B cell (primary cell): Measurements from ENCODE around the gene RTN4IP1. TPM values are rescaled to one million over a fixed set of nuclear protein-coding genes. Genes with fewer than 3 reads are reported as not detected.

Experiments
- ATAC-seq: fragments of 200-7000 bp; cut with Tn5 transposase; one replicate; pipeline ENCODE4 v1.10.0; 2021; ENCODE audit warnings: low read depth, mild to moderate bottlenecking, moderate number of reproducible peaks, moderate library complexity
- CTCF ChIA-PET: fragments of 350-600 bp; sonication (Branson Sonifier 250); formaldehyde crosslinking; loops from one replicate; lab custom pipeline; 2021; ENCODE audit warnings: antibody characterized with exemption, inconsistent platforms; lab: Charles Lee
- POLR2A ChIA-PET: fragments of 350-600 bp; sonication (Branson Sonifier 250); formaldehyde crosslinking; loops from one replicate; lab custom pipeline; 2021; ENCODE audit warnings: antibody characterized with exemption; lab: Charles Lee
- DNase-seq: peaks from one replicate; pipeline ENCODE4 v3.0.0; 2013
- H2AFZ ChIP-seq: 2 replicates; pipeline ENCODE4 v1.6.1; 2012; ENCODE audit warnings: mild to moderate bottlenecking, low read depth, low read length; ENCODE audit not compliant: insufficient read depth, poor library complexity, severe bottlenecking
- H3K27ac ChIP-seq, 2 donors: 1 replicate in 1 of 2; 2 replicates in 1 of 2; pipeline ENCODE4 v1.5.1; 2012 to 2013; ENCODE audit warnings: low read length in 2 of 2, mild to moderate bottlenecking in 2 of 2, moderate library complexity in 1 of 2
- H3K27me3 ChIP-seq, 4 experiments: fragments of 200-600 bp in 1 of 4; sonication (generic) in 1 of 4; replicated peaks in 1 of 4; 1 replicate in 2 of 4; 2 replicates in 2 of 4; pipeline versions ENCODE4 v1.6.1 to v1.7.0; 2013 to 2016; ENCODE audit warnings: low read length in 3 of 4, mild to moderate bottlenecking in 2 of 4, mixed read lengths in 1 of 4, moderate library complexity in 1 of 4; ENCODE audit not compliant: insufficient read depth in 4 of 4, control insufficient read depth in 3 of 4; ENCODE audit errors: control extremely low read depth in 1 of 4
- H3K36me3 ChIP-seq, 2 experiments: replicated peaks in 1 of 2; 1 replicate in 1 of 2; 2 replicates in 1 of 2; pipeline versions ENCODE4 v1.6.1 to v1.7.1; 2013; ENCODE audit warnings: low read length in 1 of 2; ENCODE audit not compliant: insufficient read depth in 2 of 2, control insufficient read depth in 1 of 2; ENCODE audit errors: control extremely low read depth in 1 of 2, extremely low read depth in 1 of 2
- H3K4me1 ChIP-seq, 2 donors: fragments of 200-600 bp in 1 of 2; sonication (generic) in 1 of 2; 1 replicate in 1 of 2; 2 replicates in 1 of 2; pipeline versions ENCODE4 v1.5.1 to v1.6.1; 2013 to 2017; ENCODE audit warnings: low read length in 2 of 2; ENCODE audit not compliant: control insufficient read depth in 2 of 2, insufficient read depth in 2 of 2
- H3K4me2 ChIP-seq: replicated peaks from 2 replicates; pipeline ENCODE3; 2012; ENCODE audit warnings: mild to moderate bottlenecking, low read depth, low read length; ENCODE audit not compliant: poor library complexity, severe bottlenecking
- H3K4me3 ChIP-seq, 5 experiments: fragments of 200-600 bp in 1 of 5; sonication (generic) in 1 of 5; 1 replicate in 3 of 5; 2 replicates in 2 of 5; pipeline versions ENCODE4 v1.5.1 to v1.7.0; 2011 to 2016; ENCODE audit warnings: low read length in 4 of 5, mild to moderate bottlenecking in 4 of 5, low read depth in 2 of 5, control low read depth in 1 of 5, moderate library complexity in 1 of 5; ENCODE audit not compliant: insufficient read depth in 1 of 5; ENCODE audit errors: control extremely low read depth in 1 of 5, extremely low read depth in 1 of 5
- H3K79me2 ChIP-seq: fragments of 200-600 bp; sonication (generic); one replicate; pipeline ENCODE4 v1.6.0; 2016; ENCODE audit warnings: low read length; ENCODE audit not compliant: control insufficient read depth, insufficient read depth
- H3K9ac ChIP-seq: fragments of 200-600 bp; sonication (generic); 2 replicates; pipeline ENCODE4 v1.6.1; 2017; ENCODE audit warnings: mild to moderate bottlenecking, low read length, moderate library complexity
- H3K9me3 ChIP-seq, 3 donors: one replicate each; pipeline versions ENCODE4 v1.6.1 to v1.7.1; 2013; ENCODE audit warnings: low read length in 2 of 3; ENCODE audit not compliant: control insufficient read depth in 2 of 3, insufficient read depth in 1 of 3; ENCODE audit errors: control extremely low read depth in 1 of 3
- H4K20me1 ChIP-seq: 2 replicates; pipeline ENCODE4 v1.6.0; 2012; ENCODE audit warnings: mild to moderate bottlenecking, low read length; ENCODE audit not compliant: insufficient read depth, control insufficient read depth, poor library complexity, severe bottlenecking
- H3K27ac Mint-ChIP-seq: one replicate; pipeline ENCODE4 v1.8.0; 2021; ENCODE audit warnings: mixed read lengths
- H3K27me3 Mint-ChIP-seq: one replicate; pipeline ENCODE4 v1.8.0; 2021; ENCODE audit warnings: mixed read lengths
- H3K4me1 Mint-ChIP-seq: one replicate; pipeline ENCODE4 v1.8.0; 2021; ENCODE audit warnings: mixed read lengths
- H3K4me3 Mint-ChIP-seq: one replicate; pipeline ENCODE4 v1.8.0; 2021; ENCODE audit warnings: mixed read lengths
- H3K9me3 Mint-ChIP-seq: one replicate; pipeline ENCODE4 v1.8.0; 2022; ENCODE audit warnings: mixed read lengths; ENCODE audit not compliant: insufficient read depth
- EZH2 ChIP-seq: IDR thresholded peaks from 2 replicates; pipeline ENCODE4 v1.6.1; 2012; ENCODE audit warnings: borderline replicate concordance, low read depth, mild to moderate bottlenecking, moderate library complexity, low read length; ENCODE audit not compliant: insufficient read depth, poor library complexity, severe bottlenecking
- WGBS: methylation state at CpG from one replicate; pipeline ENCODE4 v1.1.5; 2013; ENCODE audit warnings: missing lambda C conversion rate; ENCODE audit not compliant: insufficient coverage; 5-methylcytosine and 5-hydroxymethylcytosine counted together
- intact Hi-C: fragments of 100-400 bp; cut with micrococcal nuclease; formaldehyde crosslinking; loops from one replicate; pipeline ENCODE4 v1.10.0; 2022
- polyA plus RNA-seq: library from polyadenylated mRNA; depleted of rRNA; stranded (reverse); fragments of >200 nt; gene quantifications from 2 replicates; pipeline ENCODE4 v1.2.3, GENCODE V29; 2012
- total RNA-seq, 2 donors: library from RNA; stranded (reverse); fragments of 120-200 nt in 1 of 2; gene quantifications; 1 replicate in 1 of 2; 2 replicates in 1 of 2; pipeline versions ENCODE4 v1.2.3 to v1.2.4, GENCODE V29; 2013 to 2022
- TF ChIP-seq, protein P1 (sequence below): fragments of 200-600 bp; IDR thresholded peaks from one replicate; pipeline ENCODE4 v1.8.0; 2022; ENCODE audit warnings: antibody characterized with exemption, mild to moderate bottlenecking

Gene RTN4IP1
- total and polyA plus RNA-seq, 2 donors (not counting 1 experiment from before 2014, with no cell fraction given): 9.4 to 12.1 TPM

DNA sequence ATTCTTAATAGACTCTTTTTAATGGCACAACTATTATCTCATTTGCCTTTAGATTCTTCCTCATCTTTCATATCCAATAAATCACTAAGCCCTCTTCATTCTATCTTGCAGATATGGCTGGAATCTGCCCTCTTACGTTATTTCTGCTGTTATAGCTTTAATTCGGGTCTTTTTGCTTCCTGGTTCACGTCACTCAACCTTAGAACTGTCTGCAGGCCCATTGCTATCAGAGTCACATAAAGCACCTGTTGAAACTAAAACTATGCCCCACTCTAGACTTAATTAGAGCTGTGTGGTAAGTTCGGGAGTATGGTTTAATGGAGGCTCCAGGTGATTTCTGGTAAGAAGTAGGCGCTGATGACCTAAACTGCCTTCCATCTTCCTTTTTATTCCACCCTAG lies 1.1 kb upstream of the RTN4IP1 start:
- 17% methylated on average over 1 of the region's 5 CpGs for WGBS
- DNase-seq: peak; percentile 37
- ChIA-PET POLR2A (no interaction called here), CTCF (interaction anchor here (0.6 to 1.5 kb wide), 6 partner anchors 10 to 349 kb away, joined by 3 to 11 read pairs (median 4); no protein-coding TSS in a partner anchor)
- TF ChIP-seq EZH2: no peak
- TF ChIP-seq, protein P1, sequence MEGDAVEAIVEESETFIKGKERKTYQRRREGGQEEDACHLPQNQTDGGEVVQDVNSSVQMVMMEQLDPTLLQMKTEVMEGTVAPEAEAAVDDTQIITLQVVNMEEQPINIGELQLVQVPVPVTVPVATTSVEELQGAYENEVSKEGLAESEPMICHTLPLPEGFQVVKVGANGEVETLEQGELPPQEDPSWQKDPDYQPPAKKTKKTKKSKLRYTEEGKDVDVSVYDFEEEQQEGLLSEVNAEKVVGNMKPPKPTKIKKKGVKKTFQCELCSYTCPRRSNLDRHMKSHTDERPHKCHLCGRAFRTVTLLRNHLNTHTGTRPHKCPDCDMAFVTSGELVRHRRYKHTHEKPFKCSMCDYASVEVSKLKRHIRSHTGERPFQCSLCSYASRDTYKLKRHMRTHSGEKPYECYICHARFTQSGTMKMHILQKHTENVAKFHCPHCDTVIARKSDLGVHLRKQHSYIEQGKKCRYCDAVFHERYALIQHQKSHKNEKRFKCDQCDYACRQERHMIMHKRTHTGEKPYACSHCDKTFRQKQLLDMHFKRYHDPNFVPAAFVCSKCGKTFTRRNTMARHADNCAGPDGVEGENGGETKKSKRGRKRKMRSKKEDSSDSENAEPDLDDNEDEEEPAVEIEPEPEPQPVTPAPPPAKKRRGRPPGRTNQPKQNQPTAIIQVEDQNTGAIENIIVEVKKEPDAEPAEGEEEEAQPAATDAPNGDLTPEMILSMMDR: no peak
- peaks cover 54 to 59% of the 10 kb centered on the region in 2 donors for H3K4me1 ChIP-seq
- peaks cover 68% of the 10 kb centered on the region for H3K4me1 Mint-ChIP-seq
- H3K4me3 ChIP-seq: peak overlapping the region; percentile 67 to 98 (median 94)
- H3K9ac ChIP-seq: peak overlapping the region; percentile 93
- H3K4me2 ChIP-seq: peak overlapping the region; percentile 76
- H3K4me3 Mint-ChIP-seq: peak overlapping the region; percentile 98
- ATAC-seq: no peak
- H3K27me3 Mint-ChIP-seq: no peaks in the 10 kb centered on the region
- no peaks in the 10 kb centered on the region for H4K20me1 ChIP-seq
- no peaks in the 10 kb centered on the region for H3K9me3 Mint-ChIP-seq
- H3K27me3 ChIP-seq: no peaks in the 10 kb centered on the region
- H3K27ac ChIP-seq: peak overlapping the region in 1 of 2 donors; percentile 97
- no peaks in the 10 kb centered on the region for H3K9me3 ChIP-seq
- intact Hi-C loops: no loop called here
- peak overlapping the region; percentile 91 for H2AFZ ChIP-seq
- peaks cover 87% of the 10 kb centered on the region for H3K79me2 ChIP-seq
- peaks cover 0 to 2% of the 10 kb centered on the region in 2 experiments for H3K36me3 ChIP-seq
- H3K27ac Mint-ChIP-seq: peak overlapping the region; percentile 98

- Histone ChIP-seq H3K27ac (peak overlapping the region; percentile 87 to 97), H3K4me1 (peaks cover 48 to 54% of the 10 kb centered on the region in 2 donors), H3K79me2 (peaks cover 87% of the 10 kb centered on the region), H3K4me2 (peak overlapping the region; percentile 76), H4K20me1 (no peaks in the 10 kb centered on the region), H3K4me3 (peak overlapping the region; percentile 67 to 98 (median 94)), H3K9me3 (no peaks in the 10 kb centered on the region), H3K36me3 (no peaks in the 10 kb centered on the region), H2AFZ (peak overlapping the region; percentile 91), H3K27me3 (no peaks in the 10 kb centered on the region), H3K9ac (peak overlapping the region; percentile 93)
- peaks cover 67% of the 10 kb centered on the region for H3K4me1 Mint-ChIP-seq
- intact Hi-C loops: loop anchor here (1.0 to 5.0 kb wide), 9 partner anchors 7 to 398 kb away; partner anchors contain the start of genes ATG5 and MTRES1
- no peak for ATAC-seq
- no peak for TF ChIP-seq EZH2
- TF ChIP-seq, protein P1: no peak
- H3K4me3 Mint-ChIP-seq: peak overlapping the region; percentile 98
- peak overlapping the region; percentile 98 for H3K27ac Mint-ChIP-seq
- WGBS: 0% methylated on average over 9 of the region's 14 CpGs
- H3K27me3 Mint-ChIP-seq: no peaks in the 10 kb centered on the region
- ChIA-PET POLR2A (interaction anchor here (2.1 kb wide), 1 partner anchor 20 kb away, joined by 12 read pairs; no protein-coding TSS in a partner anchor), CTCF (interaction anchor here (1.2 to 1.5 kb wide), 6 partner anchors 8 to 350 kb away, joined by 3 to 11 read pairs (median 4); no protein-coding TSS in a partner anchor)
- DNase-seq: no peak
- no peaks in the 10 kb centered on the region for H3K9me3 Mint-ChIP-seq
Observed at GRCh38 chr6:106629859-106630163, 513 bp upstream of the RTN4IP1 start.
